Upper lobe of right lung (tissue), 1 donor: Measurements from ENCODE around the gene PTPMT1. TPM values are rescaled to one million over a fixed set of nuclear protein-coding genes. Genes with fewer than 3 reads are reported as not detected.

Experiments
- ATAC-seq: fragments of 200-7000 bp; cut with Tn5 transposase; one replicate; pipeline ENCODE4 v1.9.1; 2020; ENCODE audit warnings: mild to moderate bottlenecking, moderate library complexity
- DNase-seq: peaks from one replicate; pipeline ENCODE4 v3.0.0-alpha.2; 2020
- H3K27ac ChIP-seq: fragments of 200-600 bp; one replicate; pipeline ENCODE4 v1.8.0; 2022
- H3K27me3 ChIP-seq: fragments of 200-600 bp; one replicate; pipeline ENCODE4 v1.8.0; 2022; ENCODE audit warnings: mild to moderate bottlenecking
- H3K36me3 ChIP-seq: fragments of 200-600 bp; one replicate; pipeline ENCODE4 v1.8.0; 2022
- H3K4me1 ChIP-seq: fragments of 200-600 bp; one replicate; pipeline ENCODE4 v1.8.0; 2022
- H3K4me3 ChIP-seq: fragments of 200-600 bp; one replicate; pipeline ENCODE4 v1.8.0; 2022; ENCODE audit warnings: mild to moderate bottlenecking
- H3K9me3 ChIP-seq: fragments of 200-600 bp; one replicate; pipeline ENCODE4 v1.8.0; 2022
- intact Hi-C: fragments of 100-400 bp; cut with DNase I; formaldehyde crosslinking; loops from one replicate; pipeline ENCODE4 v1.11.0; 2022
- total RNA-seq: library from RNA; stranded (reverse); fragmentation: NEBNext Ultra II Directional; extraction: Animal tissue kit (Norgen Biotek cat#: 25700); gene quantifications from one replicate; pipeline ENCODE4 v1.2.1, GENCODE V29; 2021
- TF ChIP-seq, protein P1 (sequence below): fragments of 200-600 bp; IDR thresholded peaks from one replicate; pipeline ENCODE4 v1.8.0; 2022; ENCODE audit warnings: antibody characterized with exemption
- donor health status: DM: no; HTN: yes; CAD: no; lungs with severe emphysema.

PTPMT1 gene
- total RNA-seq, 1 donor from 2014 or later: 75.6 TPM

DNA sequence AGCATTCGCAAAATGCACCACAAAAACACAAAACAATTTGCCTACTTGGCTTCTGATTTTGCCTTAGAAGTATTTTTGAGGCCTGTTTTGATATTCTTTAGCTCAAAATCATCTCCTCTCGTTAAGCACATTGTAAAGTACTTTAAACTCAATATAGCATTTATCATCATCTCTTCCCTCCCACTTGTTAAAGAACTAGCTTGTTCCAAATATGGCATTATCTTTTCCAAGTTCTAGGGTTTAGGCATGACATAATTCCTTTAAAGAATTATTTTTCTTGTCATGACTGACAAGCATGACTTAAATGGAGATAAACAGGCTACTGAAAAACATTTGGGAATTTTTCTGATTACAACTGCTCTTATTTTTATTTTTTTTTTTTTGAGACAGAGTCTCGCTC is 33.7 kb upstream of the PTPMT1 start:
- DNase-seq (no peak), ATAC-seq (no peak)
- peaks cover 35% of the 10 kb centered on the region for H3K4me1 ChIP-seq
- peaks cover 13% of the 10 kb centered on the region for H3K36me3 ChIP-seq
- TF ChIP-seq, protein P1, sequence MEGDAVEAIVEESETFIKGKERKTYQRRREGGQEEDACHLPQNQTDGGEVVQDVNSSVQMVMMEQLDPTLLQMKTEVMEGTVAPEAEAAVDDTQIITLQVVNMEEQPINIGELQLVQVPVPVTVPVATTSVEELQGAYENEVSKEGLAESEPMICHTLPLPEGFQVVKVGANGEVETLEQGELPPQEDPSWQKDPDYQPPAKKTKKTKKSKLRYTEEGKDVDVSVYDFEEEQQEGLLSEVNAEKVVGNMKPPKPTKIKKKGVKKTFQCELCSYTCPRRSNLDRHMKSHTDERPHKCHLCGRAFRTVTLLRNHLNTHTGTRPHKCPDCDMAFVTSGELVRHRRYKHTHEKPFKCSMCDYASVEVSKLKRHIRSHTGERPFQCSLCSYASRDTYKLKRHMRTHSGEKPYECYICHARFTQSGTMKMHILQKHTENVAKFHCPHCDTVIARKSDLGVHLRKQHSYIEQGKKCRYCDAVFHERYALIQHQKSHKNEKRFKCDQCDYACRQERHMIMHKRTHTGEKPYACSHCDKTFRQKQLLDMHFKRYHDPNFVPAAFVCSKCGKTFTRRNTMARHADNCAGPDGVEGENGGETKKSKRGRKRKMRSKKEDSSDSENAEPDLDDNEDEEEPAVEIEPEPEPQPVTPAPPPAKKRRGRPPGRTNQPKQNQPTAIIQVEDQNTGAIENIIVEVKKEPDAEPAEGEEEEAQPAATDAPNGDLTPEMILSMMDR: no peak
- H3K27ac ChIP-seq: no peak overlapping the region
- no peak overlapping the region for H3K4me3 ChIP-seq
- intact Hi-C loops: no loop called here
- no peaks in the 10 kb centered on the region for H3K27me3 ChIP-seq
- H3K9me3 ChIP-seq: no peaks in the 10 kb centered on the region

DNA sequence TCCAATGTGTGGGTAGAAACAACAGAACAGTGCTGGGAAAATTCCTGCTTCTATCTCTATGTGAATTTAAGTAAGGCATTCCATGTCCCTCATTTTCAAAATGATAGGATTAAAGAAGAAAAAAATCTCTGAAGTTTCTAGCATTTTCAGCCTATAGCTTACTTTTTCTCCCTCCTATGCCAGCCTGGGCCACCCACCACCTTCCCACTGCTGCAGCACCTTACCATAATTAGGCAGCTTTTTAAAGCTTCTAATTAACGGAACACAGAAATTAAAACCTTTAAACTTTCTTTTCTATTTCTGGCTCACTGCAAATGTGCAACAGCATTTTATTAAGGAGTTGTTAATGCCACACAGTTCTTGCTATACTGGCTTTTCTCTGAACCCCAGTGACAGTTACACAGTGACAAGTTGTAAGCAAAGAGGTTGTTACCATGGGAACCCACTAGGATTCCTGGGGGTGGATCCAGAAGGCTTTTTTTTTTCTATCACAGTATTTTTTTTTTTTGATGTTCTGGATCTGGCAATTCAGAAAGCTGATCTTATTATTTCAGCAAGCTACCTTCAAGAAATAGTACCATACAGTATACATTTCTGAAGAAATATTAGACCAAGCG is 32.7 kb upstream of the PTPMT1 start:
- H3K36me3 ChIP-seq: peaks cover 13% of the 10 kb centered on the region
- ATAC-seq (no peak), DNase-seq (no peak)
- H3K27ac ChIP-seq: no peak overlapping the region
- intact Hi-C loops: no loop called here
- H3K4me3 ChIP-seq: no peak overlapping the region
- H3K27me3 ChIP-seq: no peaks in the 10 kb centered on the region
- H3K4me1 ChIP-seq: peaks cover 32% of the 10 kb centered on the region
- TF ChIP-seq, protein P1: no peak
- no peaks in the 10 kb centered on the region for H3K9me3 ChIP-seq

DNA sequence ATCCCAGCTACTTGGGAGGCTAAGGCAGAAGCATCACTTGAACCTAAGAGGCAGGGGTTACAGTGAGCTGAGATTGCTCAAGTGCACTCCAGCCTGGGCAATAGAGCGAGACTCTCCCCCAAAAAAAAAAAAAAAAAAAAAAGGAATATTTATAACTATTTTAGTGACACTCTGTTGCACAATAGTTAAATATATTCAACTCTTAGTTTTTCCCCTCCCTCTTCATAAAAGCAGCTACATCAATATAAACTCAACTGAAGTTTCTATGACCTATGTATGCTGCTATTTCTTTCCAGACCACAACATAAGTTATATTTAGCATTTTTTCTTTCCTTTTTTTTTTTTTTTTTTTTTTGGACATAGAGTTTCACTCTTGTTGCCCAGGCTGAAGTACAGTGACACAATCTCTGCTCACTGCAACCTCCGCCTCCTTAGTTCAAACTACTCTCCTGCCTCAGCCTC is 31.7 kb upstream of the PTPMT1 start:
- ATAC-seq (no peak), DNase-seq (no peak)
- H3K4me3 ChIP-seq: no peak overlapping the region
- H3K27me3 ChIP-seq: no peaks in the 10 kb centered on the region
- H3K27ac ChIP-seq: no peak overlapping the region
- H3K4me1 ChIP-seq: peaks cover 40% of the 10 kb centered on the region
- TF ChIP-seq, protein P1: no peak
- intact Hi-C loops: no loop called here
- H3K9me3 ChIP-seq: no peaks in the 10 kb centered on the region
- H3K36me3 ChIP-seq: peaks cover 13% of the 10 kb centered on the region

DNA sequence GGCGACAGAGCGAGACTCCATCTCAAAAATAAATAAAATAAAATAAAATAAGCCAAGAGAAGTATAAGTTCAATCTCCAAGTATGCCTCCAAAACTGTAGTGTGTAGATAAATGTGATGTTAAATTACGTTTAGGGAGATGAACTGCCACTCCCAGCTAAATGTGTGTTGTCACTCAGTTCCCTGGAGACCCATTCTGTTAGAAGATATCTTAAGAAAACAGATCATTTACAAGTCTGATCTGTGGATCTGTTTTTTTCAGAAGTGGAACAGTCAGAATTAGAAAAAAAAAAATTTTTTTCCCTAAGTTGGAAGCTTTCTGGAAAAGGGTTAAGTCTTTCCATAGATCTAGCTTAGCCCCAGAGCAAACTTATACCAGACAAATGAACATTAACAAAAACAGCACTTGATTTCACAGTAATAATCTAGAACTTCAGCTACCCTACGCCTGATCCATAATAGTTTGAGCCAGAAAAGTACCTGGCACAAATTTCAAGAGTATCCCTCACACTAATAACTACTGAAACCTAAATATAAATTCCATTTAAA is 30.6 kb upstream of the PTPMT1 start:
- ATAC-seq (no peak), DNase-seq (no peak)
- H3K27me3 ChIP-seq: no peaks in the 10 kb centered on the region
- no peaks in the 10 kb centered on the region for H3K9me3 ChIP-seq
- intact Hi-C loops: no loop called here
- peaks cover 13% of the 10 kb centered on the region for H3K36me3 ChIP-seq
- no peak overlapping the region for H3K27ac ChIP-seq
- no peak overlapping the region for H3K4me3 ChIP-seq
- peaks cover 50% of the 10 kb centered on the region for H3K4me1 ChIP-seq
- TF ChIP-seq, protein P1: no peak

DNA sequence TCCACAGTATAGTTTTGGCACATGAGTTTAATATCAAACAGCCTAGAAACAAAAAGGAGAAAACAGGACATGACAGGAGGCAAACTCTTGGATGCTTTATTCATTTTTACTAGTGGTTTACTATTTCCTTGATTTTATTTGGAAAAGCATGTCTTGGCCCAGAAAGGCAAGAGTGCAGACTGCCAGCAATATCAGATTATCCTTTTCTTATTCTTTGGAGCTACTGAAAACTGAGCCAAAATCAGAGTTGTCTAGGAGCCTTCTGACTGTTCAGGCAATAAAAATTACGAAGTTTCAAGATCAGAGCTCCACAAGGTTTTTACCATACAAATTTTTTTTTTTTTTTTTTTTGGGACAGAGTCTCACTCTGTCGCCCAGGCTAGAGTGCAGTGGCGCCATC is 28.5 kb upstream of the PTPMT1 start:
- Histone ChIP-seq H3K27me3 (no peaks in the 10 kb centered on the region), H3K27ac (no peak overlapping the region), H3K36me3 (peaks cover 13% of the 10 kb centered on the region), H3K9me3 (no peaks in the 10 kb centered on the region), H3K4me3 (no peak overlapping the region), H3K4me1 (peaks cover 58% of the 10 kb centered on the region)
- DNase-seq: no peak
- TF ChIP-seq, protein P1: no peak
- intact Hi-C loops: no loop called here
- ATAC-seq: no peak
